ENCODE data around the gene PLCB2.

PLCB2 gene

GRCh38 chr15:40266828-40267304 lies 40.9 kb downstream of the PLCB2 start:
- DNase-seq = peak; percentile 91

GRCh38 chr15:40265875-40266274 lies 41.9 kb downstream of the PLCB2 start:
- DNase-seq = no peak

- DNase-seq = no peak
These were observed 42.4 kb downstream of the PLCB2 start for GRCh38 chr15:40265355-40265754.

- no peak for DNase-seq
These were observed 43.2 kb downstream of the PLCB2 start for GRCh38 chr15:40264321-40265153.

GRCh38 chr15:40263024-40263754 lies 44.5 kb downstream of the PLCB2 start:
- DNase-seq = peak; percentile 47

GRCh38 chr15:40259021-40259420 lies 48.7 kb downstream of the PLCB2 start:
- no peak for DNase-seq

- DNase-seq = no peak
These were observed 49.2 kb downstream of the PLCB2 start for GRCh38 chr15:40258544-40258943.

GRCh38 chr15:40257656-40258450 lies 49.9 kb downstream of the PLCB2 start:
- DNase-seq = no peak

- peak; percentile 73 for DNase-seq
These were observed 51.0 kb downstream of the PLCB2 start for GRCh38 chr15:40256638-40257235.

GRCh38 chr15:40255033-40255432 lies 52.7 kb downstream of the PLCB2 start:
- DNase-seq = no peak

- no peak for DNase-seq
These were observed 53.3 kb downstream of the PLCB2 start for GRCh38 chr15:40254452-40254851.

GRCh38 chr15:40253167-40253790 lies 54.5 kb downstream of the PLCB2 start:
- DNase-seq = no peak

GRCh38 chr15:40252438-40253166 lies 55.1 kb downstream of the PLCB2 start:
- DNase-seq = no peak

- DNase-seq = no peak
These were observed 55.6 kb downstream of the PLCB2 start for GRCh38 chr15:40252141-40252437.

- DNase-seq = no peak
These were observed 56.1 kb downstream of the PLCB2 start for GRCh38 chr15:40251486-40252140.

- no peak for DNase-seq
These were observed 56.8 kb downstream of the PLCB2 start for GRCh38 chr15:40250771-40251483.

- DNase-seq = no peak
These were observed 57.5 kb downstream of the PLCB2 start for GRCh38 chr15:40250304-40250656.

- peak; percentile 42 for DNase-seq
These were observed 58.0 kb downstream of the PLCB2 start for GRCh38 chr15:40249477-40250303.

GRCh38 chr15:40248006-40248783 lies 59.5 kb downstream of the PLCB2 start:
- DNase-seq = no peak

All from fibroblast of skin of right quadriceps (primary cell).